CD4-positive, alpha-beta T cell treated with Interleukin-1 beta for 1 hour (primary cell): ENCODE results near the gene MEIKIN.

ENCODE experiments used
- DNase-seq, 2 donors: peaks; one replicate each; pipeline ENCODE4 v3.0.0-alpha.2; 2020 to 2022

The MEIKIN gene

GRCh38 chr5:131766689-131767088, 178.8 kb downstream of the MEIKIN start:
- no peak for DNase-seq

DNA sequence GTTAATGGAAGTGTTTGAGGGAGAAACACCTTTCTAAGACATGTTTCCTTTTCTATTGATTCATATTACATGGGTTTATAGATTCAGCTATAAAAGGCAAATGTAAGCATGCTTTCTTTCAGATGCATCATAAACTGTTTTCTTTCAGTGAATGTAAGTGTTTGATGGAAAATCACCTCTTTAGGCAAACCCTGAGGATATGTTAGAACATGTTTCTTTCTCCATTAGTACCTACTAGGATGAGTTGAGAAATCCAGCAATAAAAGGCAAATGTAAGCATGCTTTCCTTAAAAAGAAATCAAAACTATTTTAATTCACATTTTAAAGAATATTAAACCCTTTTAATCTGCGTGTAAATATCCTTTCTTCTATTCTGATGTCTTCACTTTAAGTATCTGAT, 180.2 kb downstream of the MEIKIN start:
- DNase-seq: no peak

DNA sequence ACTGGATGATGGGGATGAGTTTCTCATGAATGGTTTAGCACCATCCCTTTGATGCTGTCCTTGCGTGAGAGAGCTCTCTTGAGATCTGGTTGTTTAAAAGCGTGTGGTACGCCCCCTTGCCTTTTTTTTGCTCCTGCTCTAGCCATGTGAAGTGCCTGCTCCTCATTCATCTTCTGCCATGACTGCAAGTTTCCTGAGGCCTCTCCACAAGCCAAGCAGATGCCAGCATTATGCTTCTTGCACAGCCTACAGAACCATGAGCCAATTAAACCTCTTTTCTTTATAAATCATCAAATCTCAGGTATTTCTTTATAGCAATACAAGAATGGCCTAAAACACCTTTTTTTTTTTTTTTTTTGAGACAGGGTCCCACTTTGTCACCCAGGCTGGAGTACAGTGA, 181.5 kb downstream of the MEIKIN start:
- DNase-seq: no peak

DNA sequence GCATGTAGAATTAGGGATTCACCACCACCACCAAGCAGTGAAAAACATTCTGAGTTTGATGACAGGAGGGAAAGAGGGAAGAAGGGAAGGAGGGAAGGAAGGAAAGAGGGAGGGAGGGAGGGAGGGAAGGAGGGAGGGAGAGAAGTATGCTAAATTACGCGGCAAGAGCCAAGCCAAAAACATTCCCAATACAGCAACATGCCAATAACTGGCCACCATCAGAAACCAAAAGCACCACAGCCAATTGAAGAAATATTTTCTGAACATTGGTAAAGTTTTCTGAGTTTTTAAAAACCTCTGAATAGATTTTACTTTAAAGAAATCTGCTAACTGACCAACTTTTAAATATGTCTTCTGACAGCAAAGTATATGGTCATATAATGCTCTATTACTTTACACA, 184.7 kb downstream of the MEIKIN start:
- DNase-seq: no peak

GRCh38 chr5:131759704-131760103, 185.8 kb downstream of the MEIKIN start:
- DNase-seq: no peak

- DNase-seq: no peak
Observed at GRCh38 chr5:131758520-131758900, 187.0 kb downstream of the MEIKIN start.

- DNase-seq: no peak
Observed at GRCh38 chr5:131757830-131758519, 187.5 kb downstream of the MEIKIN start.
